Kasumi-1 (cell line): ENCODE measurements around the gene HELZ.
"Not testable (repeated sequence)": the region's sequence is repeated elsewhere in the genome, so short reads cannot be mapped to it uniquely, and the experiment has no call there.

Experiments
- DNase-seq, 2 experiments: peaks; one replicate each; lab custom pipeline; 2025; lab: John Stamatoyannopoulos, UW

Gene HELZ, protein sequence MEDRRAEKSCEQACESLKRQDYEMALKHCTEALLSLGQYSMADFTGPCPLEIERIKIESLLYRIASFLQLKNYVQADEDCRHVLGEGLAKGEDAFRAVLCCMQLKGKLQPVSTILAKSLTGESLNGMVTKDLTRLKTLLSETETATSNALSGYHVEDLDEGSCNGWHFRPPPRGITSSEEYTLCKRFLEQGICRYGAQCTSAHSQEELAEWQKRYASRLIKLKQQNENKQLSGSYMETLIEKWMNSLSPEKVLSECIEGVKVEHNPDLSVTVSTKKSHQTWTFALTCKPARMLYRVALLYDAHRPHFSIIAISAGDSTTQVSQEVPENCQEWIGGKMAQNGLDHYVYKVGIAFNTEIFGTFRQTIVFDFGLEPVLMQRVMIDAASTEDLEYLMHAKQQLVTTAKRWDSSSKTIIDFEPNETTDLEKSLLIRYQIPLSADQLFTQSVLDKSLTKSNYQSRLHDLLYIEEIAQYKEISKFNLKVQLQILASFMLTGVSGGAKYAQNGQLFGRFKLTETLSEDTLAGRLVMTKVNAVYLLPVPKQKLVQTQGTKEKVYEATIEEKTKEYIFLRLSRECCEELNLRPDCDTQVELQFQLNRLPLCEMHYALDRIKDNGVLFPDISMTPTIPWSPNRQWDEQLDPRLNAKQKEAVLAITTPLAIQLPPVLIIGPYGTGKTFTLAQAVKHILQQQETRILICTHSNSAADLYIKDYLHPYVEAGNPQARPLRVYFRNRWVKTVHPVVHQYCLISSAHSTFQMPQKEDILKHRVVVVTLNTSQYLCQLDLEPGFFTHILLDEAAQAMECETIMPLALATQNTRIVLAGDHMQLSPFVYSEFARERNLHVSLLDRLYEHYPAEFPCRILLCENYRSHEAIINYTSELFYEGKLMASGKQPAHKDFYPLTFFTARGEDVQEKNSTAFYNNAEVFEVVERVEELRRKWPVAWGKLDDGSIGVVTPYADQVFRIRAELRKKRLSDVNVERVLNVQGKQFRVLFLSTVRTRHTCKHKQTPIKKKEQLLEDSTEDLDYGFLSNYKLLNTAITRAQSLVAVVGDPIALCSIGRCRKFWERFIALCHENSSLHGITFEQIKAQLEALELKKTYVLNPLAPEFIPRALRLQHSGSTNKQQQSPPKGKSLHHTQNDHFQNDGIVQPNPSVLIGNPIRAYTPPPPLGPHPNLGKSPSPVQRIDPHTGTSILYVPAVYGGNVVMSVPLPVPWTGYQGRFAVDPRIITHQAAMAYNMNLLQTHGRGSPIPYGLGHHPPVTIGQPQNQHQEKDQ (N-terminal part only)

DNA sequence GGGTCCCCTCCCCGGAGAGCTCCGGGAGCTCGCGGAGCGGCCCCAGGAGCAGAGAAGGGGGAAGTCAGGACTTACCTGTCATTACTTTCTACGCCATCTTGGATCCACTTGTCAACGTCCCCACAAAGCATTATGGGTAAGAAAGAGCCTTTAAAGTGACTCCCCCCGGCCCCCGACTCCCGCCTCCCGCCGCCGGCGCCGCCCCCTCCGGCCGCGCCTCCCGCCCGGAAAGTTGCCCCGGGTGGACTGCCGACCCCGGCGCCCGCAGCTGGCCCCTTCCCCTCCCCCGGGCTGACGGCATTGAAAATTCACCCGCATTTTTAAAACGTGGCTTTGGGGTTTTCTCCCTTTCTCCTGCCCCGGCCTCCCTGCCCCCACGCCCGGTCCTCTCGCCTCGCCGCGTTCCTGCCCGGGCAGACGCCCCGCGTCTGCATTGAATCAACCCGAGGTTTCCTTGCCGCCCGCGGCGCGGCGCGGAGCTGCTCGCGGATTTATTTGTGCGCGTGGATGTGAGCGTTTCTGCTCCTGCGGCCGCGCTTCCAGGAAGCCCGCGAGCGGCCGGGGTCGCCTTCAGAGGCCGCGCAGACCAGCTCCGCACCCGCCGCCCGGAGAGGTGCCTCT lies at the start of gene HELZ:
Gene HELZ (minus strand): TSS at position 124 of the 621 bp plus-strand sequence. CDS start 26,392 bp downstream, outside the sequence.
- DNase-seq: peak; percentile 95 to 96

DNA sequence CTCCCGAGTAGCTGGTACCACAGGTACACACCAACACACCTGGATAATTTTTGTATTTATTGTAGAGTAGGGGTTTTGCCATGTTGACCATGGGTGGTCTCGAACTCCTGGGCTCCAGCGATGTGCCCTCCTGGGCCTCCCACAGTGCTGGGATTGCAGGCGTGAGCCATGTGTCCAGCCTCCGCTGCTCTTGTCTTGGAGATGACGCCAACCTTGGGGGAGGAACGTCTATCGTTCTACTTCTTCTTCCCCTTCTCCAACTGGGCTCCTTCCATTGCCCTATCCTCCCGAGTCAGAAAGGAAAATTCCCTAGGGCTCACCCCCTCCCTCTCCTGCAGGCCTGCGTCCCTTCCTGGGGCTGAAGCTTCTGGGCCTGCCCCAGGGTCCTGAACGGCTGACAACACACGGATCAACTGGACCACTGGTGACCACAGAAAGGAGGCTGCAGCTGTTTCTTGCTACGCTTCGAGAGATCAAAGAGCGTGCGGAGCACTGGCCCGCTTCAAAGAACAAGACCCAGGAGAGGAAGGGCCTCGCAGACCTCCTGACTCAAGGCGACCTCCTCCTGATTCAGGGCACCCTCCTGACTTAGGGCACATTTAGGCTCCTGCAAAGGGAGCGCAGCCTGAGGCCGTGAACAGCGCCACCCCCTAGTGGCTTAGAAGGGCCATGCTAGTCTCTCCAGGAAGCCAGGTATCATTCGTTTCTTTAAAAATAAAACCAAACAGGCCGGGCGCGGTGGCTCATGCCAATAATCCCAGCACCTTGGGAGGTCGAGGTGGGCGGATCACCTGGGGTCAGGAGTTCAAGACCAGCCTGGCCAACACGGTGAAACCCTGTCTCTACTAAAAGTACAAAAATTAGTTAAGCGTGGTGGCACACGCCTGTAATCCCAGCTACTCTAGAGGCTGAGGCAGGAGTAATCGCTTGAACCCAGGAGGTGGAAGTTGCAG lies 48.5 kb upstream of the HELZ start:
- peak; percentile 98 to 99 for DNase-seq

DNA sequence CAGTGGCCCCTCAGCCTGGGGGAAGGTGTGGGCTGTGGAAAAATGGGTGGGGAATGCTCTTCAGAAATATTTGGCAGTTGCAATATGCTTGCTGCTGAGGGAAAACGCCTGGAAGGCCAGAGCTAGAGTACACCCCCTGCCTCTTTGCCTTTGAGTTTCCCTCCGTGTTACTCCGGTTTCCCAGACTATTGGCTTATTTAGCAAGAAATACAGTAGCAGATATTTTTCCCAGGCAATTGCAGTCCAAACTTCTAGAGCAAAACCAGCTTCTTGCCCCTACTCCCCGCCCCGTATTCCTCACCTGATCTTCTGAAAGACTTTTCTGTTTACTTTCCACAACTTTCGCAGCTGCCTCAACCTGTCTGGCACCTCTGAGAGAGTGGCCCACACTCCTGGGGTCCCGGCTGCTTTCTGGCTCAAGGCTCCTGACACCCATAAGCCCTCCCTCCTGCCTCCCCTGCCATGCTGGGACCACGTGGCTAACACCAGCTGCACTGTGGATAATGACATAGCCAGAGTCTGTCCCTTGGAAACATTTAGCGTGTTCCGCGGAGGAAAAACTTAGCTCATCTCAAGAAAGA lies 45.8 kb upstream of the HELZ start:
- DNase-seq: no peak

DNA sequence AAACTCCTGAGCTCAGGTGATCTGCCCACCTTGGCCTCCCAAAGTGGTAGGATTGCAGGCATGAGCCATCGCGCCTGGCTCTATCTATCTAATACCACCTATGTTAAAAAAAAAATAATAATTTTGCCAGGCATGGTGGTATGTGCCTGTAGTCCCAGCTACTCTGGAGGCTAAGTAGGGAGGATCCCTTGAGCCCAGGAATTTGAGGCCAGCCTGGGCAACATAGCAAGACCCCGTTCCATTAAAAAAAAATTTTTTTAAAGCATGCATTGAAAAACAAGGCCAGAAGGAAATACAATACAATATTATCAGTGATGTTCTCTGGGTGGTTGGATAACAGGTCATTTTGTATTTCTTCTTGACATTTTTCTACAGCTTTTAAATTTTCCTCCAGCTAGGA lies 45.2 kb upstream of the HELZ start:
- no peak for DNase-seq

DNA sequence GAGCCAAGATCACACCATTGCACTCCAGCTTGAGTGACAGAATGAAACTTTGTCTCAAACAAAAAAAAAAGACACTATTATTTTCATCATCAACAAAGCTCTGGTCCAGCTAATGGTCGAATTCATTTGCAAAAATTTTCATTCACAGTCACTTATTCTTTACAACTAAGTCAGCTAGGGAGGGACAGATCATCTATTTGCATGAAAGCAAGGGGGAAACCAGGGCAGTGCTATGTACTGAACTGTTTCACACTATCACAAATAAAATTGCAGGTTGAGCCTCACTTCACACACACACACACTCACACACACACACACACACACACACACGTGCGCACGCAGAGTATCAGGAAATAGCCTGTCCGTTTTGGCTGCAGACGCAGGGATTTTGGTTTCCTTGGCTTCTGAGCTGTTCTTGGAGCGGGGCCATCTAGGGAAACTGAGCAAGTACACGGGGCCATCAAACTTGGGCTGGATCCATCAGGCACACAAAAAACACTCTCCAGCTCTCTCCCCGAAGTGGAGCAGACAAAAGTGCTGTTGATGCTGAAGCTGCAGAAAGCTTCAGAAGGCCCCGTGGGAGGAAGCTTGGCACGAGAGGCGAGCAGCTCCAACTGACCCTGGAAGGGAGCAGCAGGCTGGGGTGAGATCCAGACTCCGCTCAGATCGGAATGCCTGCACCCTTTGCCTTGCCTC lies 44.3 kb upstream of the HELZ start:
- DNase-seq: no peak

DNA sequence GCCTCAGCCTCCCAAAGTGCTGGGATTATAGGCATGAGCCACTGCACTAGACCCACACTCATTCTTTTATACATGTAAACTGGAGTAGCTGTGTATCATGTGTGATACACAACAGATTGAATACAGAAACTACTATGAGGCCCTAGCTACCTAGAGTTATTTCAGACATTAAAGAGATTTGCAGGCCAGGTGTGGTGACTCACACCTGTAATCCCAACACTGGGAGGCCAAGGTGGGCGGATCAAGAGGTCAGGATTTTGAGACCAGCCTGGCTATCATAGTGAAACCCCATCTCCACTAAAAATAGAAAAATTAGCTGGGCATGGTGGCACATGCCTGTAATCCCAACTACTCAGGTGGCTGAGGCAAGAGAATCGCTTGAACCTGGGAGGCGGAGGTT lies 41.8 kb upstream of the HELZ start:
- DNase-seq: not testable (repeated sequence)

DNA sequence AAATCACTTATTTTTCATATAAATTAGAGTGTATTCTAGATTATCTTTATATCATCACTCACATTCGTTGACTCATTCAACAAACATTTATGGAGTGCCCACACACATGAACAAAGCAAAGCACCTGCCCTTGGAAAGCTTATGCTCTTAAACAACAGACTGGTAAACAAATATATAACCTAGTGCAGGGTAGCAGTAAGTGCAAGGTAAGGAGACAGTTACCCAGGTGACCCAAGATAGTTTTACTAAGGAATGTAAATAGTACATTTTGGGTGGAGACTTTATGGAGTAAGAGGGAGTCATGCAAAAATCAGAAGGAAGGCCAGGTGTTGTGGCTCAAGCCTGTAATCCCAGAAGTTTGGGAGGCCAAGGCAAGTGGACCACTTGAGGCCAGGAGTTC lies 40.4 kb upstream of the HELZ start:
- DNase-seq: no peak

DNA sequence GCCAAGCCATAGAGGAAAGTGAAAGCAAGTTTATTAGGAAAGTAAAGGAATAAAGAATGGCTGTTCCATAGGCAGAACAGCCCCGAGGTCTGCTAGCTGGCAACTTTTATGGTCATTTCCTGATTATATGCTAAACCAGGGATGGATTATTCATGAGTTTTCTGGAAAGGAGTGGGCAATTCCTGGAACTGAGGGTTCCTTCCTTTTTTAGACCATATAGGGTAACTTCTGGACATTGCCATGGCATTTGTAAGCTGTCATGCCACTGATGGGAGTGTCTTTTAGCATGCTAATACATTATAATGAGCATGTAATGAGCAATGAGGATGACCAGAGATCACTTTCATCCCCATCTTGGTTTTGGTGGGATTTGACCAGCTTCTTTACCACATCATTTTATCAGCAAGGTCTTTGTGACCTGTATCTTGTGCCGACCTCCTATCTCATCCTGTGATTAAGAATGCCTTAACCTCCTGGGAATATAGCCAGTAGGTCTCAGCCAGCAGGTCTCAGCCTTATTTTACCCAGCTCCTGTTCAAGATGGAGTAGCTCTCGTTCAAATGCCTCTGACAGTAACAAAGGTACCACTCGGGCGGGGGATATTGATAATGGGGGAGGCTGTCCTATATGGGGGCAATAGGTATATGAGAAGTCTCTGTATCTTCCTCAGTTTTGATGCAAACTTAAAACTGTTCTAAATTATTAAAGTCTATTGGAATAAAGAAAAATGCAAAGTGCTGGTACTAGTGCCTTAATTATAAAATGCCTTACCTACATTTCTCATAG lies 38.9 kb upstream of the HELZ start:
- DNase-seq: no peak

DNA sequence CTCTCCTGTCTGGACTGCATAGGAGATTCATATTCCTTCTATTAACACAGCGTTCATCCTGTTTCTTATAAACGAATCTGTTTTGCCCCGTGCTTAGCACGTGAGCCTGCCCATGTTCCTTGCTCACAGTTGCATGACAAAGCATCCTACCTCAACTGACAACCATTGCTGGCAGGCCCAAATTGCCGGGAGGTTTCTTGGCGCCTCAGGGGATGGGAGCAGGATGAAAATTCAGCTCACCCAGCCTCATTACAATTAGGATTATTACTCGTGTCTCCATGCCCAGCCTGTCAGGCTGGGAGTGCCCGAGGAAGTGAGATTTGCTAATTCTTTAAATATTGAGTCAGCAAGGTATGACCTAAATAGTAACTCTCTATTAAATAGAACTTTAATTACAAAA lies 36.7 kb upstream of the HELZ start:
- no peak for DNase-seq

DNA sequence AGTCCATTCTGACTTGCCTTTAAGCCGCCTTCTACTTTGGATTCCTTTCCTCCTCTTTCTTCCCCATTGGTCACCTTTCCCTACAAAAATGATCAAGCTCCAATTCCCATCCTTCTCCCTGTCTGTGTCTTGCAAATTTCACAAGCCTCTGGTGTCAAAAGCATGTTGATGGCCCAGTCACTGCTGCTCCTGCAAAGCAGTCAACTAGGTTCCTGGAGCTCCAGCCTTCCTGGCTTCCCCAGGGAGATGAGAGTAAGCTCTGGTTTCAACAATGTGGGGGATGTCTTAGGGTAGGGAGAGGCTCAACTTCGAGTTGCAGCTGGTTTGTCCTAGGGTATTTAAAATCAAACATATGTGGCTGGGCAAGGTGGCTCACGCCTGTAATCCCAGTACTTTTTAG lies 36.1 kb upstream of the HELZ start:
- DNase-seq: no peak

DNA sequence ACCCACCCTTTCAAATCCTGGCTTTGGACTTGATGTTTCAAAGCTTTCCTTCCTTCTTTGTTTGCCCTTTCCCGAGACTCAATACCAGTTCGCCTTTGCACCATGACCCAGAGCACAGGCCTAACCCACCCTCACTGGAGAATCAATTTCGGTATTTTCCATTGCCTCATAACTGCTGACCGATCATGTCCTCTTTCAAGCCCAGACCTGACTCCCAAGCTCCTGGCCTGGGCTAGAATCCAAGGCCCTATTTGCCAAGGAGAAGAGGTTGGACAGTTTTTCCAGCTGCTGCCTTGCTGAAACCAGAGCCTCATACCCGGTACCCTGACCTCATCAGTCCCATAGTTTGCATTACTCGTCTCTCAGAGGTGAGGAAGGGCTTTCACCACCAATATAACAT lies 35.3 kb upstream of the HELZ start:
- no peak for DNase-seq

DNA sequence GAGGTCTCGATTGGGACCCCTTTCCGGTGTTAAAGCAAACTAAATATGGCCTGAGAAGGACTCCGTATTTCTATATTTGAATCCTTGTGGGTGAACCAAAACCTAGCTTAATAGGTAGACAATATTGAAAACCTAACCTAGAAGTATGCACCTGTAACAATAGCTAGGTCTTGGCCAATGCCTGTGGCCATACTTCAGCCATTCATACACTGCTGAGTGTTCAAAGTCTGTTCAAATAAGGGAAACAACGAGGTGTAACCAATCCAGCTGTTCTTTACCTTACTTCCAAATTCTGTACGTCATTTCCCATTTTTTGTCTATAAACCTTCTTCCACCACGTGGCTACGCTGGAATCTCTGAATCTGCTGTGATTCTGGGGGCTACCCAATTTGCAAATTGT lies 34.1 kb upstream of the HELZ start:
- no peak for DNase-seq

DNA sequence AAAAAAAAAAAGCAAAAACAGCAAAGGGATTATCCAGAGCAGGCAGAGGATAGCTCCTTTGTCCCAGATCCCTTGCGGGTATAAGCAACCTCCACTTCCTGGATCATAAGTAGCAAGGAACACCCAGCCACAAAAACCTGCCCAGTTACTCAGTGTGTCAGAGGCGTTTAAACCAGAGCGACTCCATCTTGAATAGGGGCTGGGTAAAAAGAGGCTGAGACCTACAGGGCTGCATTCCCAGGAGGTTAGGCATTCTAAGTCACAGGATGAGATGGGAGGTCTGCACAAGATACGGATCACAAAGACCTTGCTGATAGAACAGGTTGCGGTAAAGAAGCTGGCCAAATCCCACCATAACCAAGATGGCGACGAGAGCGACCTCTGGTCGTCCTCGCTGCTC lies 33.4 kb upstream of the HELZ start:
- DNase-seq: no peak

DNA sequence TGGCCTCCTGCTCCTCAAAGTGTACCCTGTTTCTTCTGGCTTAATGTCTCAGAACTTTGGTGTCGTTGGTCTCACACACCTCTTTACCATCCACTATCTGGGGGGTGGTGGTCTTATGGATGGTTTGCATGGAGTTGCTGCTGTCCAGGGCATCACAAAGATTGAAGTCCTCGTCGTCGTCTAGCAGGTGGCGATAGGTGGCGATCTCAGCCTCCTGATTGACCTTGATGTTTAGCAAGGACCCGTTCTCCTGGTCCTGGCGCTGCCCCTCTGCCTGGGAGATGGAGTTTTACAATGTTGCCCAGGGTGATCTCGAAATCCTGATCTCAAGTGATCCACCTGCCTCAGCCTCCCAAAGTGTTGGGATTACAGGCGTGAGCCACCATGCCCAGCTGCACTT lies 31.1 kb upstream of the HELZ start:
- no peak for DNase-seq

DNA sequence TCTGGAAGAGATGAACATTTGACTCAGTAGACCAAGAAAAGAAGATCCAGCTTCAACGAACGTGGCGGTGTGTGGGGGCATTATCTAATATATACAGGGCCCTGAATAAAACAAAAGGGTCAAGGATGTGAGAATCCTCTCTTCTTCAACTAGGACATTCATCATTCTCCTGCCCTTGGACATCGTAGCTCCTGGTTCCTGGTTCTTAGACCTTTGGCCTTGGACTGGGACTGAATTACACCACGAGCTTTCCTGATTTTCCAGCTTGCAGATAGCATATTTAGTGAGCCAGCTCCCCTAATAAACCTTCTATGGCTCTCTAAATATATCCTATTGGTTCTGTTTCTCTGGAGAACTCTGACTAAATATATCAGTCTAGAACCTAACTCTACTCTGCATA lies 29.5 kb upstream of the HELZ start:
- no peak for DNase-seq

DNA sequence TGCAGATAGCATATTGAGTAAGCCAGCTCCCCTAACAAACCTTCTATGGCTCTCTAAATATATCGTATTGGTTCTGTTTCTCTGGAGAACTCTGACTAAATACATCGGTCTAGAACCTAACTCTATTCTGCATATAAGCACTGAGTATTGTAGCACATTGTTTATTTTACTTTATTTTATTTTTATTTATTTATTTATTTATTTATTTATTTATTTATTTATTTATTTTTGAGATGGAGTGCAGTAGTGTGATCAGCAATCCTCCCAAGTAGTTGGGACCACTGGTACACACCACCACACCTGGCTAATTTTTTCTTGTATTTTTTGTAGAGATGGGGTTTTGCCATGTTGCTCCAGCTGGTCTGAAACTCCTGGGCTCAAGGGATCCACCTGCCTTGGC lies 28.9 kb upstream of the HELZ start:
- no peak for DNase-seq

DNA sequence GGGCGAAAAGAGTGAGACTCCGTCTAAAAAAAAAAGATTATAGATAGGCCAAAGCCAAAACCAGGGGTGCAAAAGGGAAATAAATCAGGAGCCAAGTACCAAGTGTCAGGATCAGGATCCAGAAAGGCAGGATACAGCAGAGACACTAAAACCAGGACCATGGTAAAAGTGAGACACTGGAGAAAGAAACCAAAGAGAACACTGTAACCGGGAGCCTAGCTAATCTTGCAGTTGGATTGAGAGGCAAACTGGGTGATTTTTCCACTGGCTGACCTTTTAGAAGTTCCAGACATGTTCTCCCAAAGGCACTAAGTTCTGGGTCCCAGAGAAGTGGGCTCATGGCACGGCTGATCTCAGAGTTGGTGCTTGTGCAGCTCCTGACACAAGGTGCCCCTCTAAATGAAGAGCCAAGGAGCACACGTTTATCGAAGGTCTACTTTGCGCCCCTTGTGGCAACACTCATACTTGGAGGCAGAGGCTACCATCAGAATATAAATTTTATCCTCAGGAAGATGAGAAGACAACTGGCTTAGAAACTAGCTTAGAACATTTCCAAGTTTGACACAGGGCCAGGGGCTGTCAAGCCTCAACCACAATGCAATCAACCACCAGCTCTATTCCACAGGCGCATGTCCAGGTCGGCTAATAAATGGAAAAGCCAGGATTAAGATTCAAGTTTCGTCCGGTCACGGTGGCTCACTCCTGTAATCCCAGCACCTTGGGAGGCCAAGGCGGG lies 27.5 kb upstream of the HELZ start:
- peak; percentile 30 to 38 for DNase-seq

DNA sequence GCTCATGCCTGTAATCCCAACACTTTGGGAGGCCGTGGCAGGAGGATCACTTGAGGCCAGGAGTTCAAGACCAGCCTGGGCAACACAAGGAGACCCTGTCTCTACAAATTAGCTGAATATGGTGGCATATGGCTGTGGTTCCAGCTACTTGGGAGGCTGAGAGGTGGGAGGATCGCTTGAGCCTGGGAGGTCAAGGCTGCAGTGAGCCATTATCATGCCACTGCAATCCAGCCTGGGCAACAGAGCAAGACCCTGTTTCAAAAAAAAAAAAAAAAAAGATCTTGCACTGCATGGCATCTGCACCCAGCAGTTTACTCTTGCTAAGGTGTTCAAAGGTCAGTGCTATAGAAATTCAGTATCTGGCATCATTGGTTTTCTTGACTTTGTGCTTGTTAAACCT lies 26.2 kb upstream of the HELZ start:
- not testable (repeated sequence) for DNase-seq
